Measurements from ENCODE around the gene ODAD2. TPM values are rescaled to one million over a fixed set of nuclear protein-coding genes. Genes with fewer than 3 reads are reported as not detected.

ODAD2 gene
- 0.12 TPM in 1 of 2 replicates, not detected in the other for total RNA-seq (ENCODE audit: low replicate concordance)

DNA sequence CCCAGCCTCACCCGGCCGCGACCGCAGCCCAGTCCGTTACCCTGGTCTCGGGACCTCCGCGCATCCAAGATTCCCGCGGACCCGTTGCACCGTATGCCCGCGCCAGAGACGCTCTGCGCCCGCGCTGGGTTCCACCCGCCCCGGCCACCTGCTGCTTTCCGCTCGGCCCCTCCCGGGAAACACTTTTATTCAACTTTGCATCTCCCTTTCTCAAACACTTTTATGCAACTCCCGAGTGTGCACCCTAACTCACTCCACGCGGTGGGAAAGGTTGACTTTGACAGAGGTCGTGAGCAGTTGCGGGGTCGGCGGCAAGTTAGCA lies at the start of gene ODAD2:
TSS of gene ODAD2 (minus strand) at position 126 of the 322 bp plus-strand sequence. CDS start 3,937 bp downstream, outside the sequence.

Data from smooth muscle cell of the coronary artery (primary cell).